OCI-M2 (cell line): ENCODE results near the gene CLN3.
"Not testable (repeated sequence)": the region's sequence is repeated elsewhere in the genome, so short reads cannot be mapped to it uniquely, and the experiment has no call there.

Experiments
- DNase-seq: peaks from one replicate; lab custom pipeline; 2025; ENCODE audit not compliant: unreplicated experiment; lab: John Stamatoyannopoulos, UW

CLN3 gene

DNA sequence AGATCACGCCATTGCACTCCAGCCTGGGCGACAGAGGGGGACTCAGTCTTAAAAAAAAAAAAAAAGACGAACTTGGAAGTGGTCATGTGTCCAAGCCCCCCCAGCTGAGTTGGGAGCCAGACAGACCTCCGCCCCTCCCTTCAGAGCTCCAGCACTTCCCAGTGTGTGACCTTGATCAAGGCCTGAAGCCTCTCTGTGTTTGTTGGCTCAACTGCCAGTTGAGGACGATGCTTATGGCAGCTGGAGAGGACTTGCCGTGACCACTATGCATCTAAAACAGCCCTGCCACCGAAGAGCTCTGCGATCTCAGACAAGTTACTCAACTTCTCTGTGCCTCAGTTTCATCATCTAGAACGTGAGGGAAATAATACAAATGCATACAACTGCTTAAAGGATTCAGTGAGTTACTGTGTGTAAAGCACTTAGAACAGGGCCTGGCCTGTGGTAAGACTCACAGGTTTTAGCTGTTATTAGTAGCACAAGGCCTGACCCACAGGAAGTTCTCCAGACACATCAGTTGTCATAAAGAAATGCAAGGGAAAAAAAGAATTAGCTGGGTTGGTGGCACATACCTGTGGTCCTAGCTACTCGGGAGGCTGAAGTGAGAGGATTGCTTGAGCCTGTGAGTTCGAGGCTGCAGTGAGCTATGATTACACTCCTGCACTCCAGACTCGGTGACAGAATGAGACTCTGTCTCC lies 21.8 kb upstream of the CLN3 start:
- no peak for DNase-seq

DNA sequence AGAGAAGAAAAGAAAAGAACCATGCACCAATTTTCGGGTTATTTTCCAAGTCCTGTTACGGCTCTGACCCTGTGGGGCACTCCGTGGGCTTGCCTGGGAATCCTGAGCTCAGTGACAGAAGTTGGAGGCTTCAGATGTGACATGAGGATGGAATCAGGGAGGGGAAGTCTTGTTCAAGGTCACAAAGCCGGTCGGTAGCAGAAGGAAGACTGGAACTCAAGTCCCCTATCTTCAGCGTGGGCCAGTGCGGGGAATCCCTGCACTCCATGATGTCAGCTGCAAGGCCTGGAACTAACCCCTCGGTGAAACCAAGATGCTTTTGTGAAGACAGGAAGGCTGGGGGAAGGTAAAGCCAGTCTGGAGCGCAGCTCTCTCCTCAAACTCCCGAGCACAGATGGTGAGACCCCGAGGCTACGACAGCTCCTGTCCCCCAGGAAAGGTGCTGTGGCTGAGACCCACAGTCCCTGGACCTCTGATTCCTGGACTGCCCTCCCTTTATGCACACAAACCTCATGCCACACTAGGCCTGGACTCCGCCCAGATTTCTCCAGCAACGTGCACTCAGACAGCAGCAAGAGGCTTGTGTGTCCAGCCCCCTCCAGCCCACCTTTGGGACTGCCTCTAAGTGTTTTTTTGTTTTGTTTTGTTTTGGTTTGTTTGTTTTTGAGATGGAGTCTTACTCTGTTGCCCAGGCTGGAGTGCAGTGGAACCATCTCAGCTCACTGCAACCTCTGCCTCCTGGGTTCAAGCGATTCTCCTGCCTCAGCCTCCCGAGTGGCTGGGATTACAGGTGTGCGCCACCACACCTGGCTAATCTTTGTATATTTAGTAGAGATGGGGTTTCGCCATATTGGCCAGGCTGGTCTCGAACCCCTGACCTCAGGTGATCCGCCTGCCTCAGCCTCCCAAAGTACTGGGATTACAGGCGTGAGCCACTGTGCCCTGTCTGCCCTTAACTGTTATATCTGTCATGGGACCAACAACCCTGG lies 20.2 kb upstream of the CLN3 start:
- no peak for DNase-seq

DNA sequence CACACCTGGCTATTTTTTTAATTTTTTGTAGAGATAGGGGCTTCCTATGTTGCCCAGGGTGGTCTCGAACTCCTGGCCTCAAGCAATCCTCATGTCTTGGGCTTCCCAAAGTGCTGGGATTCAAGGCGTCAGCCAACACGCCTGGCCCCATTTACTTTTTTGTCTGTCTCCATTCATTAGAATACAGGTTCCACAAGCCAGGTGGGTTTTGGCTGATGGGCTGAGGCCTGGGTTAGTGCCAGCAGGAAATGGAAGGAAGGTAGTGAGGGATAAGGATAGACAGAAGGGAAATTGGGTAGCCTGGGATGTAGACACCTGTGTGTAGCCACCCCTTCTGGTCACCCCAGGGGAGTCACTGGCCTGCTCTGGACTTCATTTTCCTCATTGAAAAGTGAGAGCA lies 19.2 kb upstream of the CLN3 start:
- DNase-seq: no peak

DNA sequence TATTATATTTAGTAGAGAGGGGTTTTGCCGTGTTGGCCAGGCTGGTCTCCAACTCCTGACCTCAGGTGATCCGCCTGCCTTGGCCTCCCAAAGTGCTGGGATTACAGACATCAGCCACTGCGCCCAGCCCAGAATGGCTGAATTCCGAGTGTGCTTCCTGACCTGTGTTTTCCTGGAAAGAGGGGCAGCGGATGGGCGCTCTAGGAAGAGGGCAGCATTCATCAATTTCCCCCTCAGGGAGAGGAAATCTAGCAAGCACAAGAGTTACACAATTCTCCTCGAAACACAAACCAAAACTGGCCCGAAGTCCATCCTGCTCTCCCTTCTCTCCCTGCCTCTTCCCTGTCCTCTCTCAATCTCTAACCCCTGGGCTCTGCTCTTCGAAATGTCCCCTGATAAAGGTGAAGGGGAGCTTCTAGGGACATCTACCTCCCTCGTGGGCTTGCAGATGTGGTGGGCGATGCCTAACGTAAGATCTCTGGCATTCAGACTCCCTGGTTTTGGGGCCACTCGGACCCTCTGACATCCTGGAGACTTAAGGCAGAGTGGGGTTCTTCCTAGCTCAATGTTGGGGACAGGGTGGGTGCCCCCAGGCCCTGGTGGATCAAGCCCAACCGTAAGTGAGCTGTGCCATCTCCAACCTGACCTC lies 13.7 kb upstream of the CLN3 start:
- no peak for DNase-seq

DNA sequence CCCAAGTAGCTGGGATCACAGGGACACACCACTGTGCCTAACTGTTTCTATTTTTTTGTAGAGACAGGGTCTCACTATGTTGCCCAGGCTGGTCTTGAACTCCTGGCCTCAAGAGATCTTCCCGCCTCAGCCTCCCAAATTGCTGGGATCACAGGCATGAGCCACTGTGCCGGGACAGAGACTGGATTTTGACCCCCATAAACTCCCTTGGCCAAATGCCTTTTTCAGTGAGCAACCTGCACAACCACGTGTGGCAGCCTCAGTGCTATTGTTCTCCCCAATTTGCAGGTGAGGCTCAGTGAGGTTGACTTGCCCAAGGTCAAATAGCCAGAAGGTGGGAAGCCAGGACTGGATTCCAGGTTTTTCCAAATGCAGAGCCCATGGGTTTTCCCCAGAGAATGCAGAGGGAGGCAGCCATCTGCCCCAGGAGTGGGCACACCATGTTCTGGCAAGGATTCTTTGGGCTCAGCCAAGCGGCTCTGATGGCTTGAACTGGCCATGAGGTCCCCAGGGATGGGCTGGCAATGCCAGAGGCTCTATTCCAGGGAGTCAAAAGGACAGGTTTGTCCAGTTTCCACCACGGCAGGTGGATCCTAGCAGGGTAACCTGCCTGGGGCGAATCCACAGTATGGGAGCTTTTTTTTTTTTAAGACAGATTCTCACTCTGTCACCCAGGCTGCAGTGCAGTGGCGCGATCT lies 13.0 kb upstream of the CLN3 start:
- no peak for DNase-seq

DNA sequence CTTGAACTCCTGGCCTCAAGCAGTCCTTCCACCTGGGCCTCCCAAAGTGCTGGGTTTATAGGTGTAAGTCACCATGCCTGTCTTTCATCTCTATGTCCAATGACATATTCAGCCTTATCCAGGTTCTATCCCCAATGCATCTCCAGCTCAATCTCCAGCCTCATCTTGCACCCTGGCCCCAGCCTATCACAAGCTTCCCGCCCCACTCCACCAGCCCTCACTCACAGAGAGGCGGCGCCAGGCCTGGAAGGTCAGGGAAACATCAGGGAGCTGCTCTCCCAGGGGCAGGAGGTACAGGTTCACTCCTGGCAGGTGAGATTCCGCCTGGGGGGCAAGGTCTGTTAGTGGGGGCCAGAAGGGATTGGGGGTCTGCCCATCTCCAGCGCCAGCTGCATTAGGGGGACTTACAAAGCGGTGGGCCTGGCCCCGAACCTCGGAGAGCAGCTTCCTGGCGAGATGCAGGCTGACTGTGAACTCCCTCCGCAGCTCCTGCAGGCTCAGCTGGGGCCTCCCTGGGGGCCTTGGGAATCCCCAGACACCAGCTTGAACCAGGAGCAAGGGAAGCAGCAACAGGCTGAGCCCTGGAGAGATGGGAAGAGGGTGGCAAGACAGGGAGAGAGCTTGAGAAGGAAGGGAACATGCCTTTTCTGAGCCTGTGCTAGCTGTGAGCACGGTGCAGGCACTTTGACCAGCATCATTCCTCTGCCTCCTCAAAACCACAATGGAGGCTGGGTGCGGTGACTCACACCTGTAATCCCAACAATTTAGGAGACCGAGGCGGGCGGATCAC lies 11.8 kb upstream of the CLN3 start:
- no peak for DNase-seq

DNA sequence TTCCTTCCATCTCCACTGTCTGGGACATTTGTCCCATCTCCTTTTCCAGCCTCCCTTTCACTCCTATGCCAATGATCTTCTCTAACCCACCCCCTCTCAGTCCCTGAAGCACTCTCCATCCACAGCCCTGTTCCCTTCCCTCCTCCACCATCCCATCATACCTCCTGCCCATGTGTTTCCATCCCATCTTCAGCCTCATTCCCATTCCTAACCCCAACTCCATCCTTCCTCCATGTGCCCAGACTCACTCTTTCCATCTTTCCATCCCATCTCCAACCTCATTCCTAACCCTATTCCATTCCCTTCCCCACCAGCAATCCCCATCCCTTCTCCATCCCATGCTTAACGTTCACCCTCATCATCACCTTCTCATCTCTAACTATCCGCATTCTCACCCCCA lies 10.4 kb upstream of the CLN3 start:
- DNase-seq: no peak

DNA sequence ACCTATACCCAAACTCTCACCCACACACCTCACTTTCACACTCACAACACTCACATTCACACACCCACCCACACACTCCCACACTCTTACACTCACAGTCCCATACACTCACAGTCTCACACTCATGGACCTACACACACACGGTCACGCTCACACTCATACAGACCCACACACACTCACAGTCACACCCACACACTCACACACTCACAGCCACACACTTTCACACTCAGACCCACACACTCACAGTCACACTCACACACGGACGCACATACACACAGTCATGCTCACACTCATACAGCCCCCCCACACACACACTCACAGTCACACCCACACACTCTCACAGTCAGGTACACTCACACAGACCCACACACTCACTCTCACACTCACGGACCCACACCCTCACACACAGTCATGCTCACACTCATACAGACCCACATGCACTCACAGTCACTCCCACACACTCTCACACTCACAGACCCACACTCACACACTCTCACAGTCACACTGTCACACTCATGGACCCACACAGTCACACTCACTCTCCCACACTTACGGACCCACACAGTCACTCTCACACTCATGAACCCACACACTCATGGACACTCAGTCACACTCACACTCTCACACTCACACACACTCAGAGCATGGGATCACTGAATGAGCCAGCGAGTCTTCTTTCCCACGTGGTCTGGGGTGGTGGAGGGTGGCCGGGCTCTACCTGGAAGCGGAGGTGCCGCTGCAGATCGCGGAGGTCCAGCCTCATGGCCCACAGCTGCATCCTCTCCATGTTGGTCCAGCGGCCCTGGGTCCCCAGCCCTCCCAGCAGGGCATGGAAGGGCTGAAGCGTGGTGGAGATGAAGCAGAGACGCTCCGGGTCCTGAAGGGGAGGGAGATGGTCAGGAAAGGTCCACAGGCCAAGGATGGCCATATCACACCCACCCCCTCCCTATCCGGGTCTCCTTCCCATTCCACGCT lies 9.7 kb upstream of the CLN3 start:
- DNase-seq: no peak

DNA sequence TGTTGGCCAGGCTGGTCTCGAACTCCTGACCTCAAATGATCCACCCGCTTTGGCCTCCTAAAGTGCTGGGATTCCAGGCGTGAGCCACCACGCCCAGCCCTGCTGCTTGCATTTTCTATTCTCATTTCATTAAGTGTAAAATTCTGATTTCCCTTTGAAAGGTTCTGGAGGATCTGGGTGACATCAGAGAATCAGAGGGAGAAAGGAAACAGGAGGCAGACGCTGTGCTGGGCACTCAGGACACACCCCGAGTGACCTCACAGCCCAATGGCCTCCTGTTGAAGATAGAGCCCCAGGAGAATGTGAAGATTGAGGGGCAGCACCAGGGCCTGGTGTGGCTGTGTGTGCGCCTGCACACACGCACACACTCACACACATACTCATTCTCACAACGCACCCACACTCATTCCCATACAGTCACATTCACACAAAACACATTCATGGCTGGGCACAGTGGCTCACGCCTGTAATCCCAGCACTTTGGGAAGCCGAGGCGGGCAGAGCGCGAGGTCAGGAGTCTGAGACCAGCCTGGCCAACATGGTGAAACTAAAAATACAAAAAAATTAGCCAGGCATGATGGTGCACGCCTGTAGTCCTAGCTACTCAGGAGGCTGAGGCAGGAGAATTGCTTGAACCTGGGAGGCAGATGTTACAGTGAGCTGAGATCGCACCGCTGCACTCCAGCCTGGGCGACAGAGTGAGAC lies 8.8 kb upstream of the CLN3 start:
- DNase-seq: not testable (repeated sequence)

DNA sequence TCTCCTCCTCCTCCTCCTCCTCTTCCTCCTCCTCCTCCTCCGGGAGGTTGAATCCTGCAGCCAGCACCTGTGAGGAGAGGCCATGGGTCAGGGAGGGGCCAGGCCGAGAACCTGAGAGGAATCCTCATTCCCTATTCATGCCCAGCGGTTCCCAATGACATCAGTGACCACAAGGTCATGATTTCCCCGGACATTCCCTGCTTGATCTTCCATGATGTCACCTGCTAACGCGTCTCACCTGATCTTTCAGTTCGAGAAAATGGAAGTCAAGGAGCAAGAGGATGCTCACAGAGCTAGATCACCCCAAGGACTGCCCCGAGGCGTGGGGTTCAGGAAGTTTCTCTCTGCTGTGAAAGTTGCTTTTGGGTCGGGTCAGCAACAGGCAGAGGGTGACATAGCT lies 8.0 kb upstream of the CLN3 start:
- DNase-seq: no peak

DNA sequence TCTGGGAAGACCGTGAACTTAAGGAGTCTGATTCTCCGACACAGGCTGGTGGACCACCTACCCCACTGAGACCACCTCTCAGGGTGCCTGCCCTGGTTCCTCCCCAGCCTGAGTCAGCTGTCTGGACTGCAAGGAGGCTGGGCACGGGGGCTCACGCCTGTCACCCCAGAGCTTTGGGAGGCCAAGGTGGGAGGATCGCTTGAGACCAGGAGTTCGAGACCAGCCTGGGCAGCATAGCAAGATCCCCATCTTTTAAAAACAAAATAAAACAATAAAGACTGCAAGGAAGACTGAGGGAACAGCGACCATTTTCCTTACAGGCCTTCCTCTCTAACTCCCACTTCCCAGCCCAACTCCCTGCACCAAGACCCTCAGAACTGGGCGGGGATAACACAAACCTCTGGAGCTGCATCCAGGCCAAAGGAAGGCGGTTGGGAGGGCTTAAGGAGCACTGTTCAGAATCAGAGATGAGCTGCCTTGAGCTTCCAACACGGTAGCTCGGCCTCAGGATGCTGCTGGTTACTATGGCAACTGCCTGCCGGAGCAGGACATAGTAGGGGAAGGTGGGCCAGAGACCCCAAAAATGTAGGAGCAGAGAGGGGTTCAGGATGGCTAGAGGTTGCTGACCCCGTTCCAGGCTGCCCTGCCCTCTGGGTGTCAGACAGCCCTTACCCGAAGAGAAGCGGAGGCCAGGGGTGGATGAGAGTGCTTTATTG lies 7.0 kb upstream of the CLN3 start:
- DNase-seq: no peak

DNA sequence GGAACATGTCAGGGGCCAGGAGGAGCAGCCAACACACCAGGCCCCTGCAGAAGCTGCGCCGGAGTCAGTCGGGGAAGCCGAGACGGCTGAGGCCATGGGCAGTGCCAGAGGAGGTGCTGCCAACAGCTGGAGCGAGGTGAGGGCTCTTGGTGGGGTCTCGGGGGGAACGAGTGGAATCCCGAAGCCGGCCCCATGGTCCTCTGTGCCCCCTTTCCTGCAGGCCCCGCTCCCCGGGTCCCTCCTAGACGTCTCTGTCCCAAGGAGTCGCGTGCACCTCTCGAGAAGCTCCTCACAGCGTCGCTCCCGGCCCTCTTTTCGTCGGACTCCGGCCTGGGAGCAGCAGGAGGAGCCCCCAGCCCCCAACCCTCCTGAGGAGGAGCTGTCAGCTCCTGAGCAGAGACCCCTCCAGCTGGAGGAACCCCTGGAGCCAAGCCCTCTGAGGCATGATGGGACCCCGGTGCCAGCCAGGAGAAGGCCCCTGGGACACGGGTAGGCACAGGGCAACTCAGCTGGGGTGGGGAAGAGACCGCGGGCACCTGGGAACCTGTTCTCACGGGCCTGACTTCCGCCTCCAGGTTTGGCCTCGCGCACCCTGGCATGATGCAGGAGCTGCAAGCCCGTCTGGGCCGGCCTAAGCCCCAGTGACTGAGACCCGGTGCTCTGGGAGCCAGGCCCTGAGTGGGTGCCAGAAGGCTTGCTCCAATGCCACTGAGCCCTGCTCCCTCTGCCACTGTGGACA lies 6.2 kb upstream of the CLN3 start:
- DNase-seq: no peak

DNA sequence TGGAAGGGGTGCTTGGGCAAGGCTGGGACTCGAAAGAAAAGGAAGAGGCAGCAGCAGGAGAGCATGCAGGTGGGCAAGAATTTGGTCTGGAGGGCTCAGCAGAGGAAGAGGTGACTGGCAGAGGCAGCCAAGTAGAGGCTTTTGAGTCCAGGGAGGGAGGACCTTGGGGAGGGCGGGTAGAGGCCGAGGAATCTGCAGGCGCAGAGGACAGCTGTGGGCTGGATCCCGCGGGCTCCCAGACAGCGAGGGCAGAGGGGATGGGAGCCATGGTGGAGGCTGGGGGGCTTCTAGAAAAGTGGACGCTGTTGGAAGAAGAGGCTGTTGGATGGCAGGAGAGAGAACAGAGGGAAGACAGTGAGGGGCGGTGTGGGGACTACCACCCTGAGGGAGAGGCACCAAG lies 5.5 kb upstream of the CLN3 start:
- no peak for DNase-seq

DNA sequence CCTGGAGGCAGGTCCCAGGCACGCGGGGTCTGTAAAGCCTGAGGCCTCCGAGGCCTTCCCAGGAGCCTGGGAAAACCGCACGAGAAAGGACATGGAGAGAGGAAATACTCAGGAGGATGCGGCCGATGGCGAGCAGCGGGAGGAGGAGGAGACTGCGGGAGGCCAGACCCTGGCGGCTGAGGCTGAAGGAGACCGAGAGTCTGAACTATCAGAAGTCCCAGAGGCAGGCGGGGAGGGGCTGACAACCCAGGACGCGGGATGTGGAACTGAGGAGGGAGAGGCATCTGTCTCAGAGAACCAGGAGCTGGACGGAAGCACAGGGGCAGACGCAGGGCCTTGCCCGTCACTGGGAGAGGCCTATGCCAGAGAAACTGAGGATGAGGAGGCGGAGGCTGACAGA lies 5.0 kb upstream of the CLN3 start:
- DNase-seq: no peak

DNA sequence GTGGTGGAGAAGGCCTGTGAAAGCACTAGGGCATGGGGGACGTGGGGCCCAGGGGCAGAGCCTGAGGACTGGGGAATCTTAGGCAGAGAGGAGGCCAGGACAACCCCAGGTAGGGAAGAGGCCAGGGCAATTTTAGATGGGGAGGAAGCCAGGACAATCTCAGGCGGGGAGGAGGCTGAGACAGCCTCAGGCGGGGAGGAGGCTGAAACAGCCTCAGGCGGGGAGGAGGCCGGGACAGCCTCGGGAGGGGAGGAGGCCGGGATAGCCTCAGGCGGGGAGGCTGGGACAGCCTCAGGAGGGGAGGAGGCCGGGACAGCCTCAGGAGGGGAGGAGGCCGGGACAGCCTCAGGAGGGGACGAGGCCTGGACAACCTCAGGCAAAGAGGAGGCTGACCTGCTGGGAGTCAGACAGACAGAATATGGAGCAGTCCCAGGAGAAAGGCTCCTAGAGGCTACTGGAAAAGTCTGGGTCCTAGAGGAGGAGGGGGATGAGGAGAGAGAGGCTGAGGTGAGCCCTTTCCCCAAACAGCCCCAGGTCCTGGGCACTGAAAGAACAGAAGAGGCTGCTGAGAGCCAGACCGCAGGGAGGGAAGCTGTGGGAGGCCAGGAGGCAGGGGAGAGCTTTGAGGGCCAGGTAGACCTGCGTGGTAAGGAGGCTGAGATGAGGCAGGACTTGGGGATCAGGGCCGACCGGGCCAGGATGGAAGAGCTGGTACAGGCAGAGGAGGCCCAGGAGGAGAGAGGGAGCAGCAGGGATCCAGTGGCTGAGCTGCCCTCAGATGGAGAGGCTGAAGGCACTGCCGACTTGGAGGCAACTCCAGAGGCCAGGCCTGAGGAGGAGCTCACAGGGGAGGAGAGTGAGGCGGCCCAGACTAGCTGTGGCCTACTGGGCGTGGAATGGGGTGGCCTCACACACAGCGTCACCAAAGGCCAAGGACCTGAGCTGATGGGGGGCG lies 4.2 kb upstream of the CLN3 start:
- DNase-seq: no peak

DNA sequence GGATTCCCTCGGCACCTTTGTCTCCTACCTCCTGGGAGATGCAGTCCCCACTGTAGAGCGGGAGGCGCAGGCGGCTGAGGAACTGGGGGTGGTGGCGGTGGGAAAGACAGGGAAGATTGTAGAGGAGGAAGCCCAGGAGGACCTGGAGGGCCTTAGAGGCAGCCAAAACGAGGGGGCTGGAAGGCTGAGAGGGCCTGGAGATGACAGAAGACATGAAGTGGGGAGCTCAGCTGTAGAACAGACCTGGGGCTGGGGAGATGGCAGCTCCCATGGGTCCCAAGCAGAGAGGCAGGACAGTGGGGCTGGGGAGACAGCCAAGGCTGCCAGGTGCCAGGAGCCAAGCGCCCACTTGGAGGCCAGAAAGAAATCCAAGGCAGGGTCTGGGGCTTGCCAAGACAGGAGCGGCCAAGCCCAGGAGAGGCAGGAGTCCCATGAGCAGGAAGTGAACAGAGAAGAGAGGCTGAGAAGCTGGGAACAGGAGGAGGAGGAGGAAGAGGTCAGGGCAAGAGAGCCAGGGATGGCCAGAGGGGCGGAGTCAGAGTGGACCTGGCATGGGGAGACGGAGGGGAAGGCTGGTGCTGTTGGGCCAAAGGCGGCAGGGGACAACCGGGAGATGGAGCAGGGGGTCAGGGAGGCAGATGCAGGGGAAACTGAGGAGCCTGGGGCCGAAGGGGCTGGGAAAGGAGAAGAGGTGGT lies 3.4 kb upstream of the CLN3 start:
- DNase-seq: no peak
